Kidney epithelial cell (primary cell): ENCODE data around the gene ZNF213. TPM values are rescaled to one million over a fixed set of nuclear protein-coding genes. Genes with fewer than 3 reads are reported as not detected.
"Not testable (repeated sequence)": the region's sequence is repeated elsewhere in the genome, so short reads cannot be mapped to it uniquely, and the experiment has no call there.

ENCODE experiments used
- DNase-seq: peaks from one replicate; pipeline ENCODE4 v3.0.0-alpha.2; 2010; ENCODE audit warnings: low read depth
- H3K27me3 ChIP-seq: 2 replicates; pipeline ENCODE4 v1.6.0; 2011; ENCODE audit warnings: low read length; ENCODE audit not compliant: control insufficient read depth, insufficient read depth
- H3K36me3 ChIP-seq: 2 replicates; pipeline ENCODE4 v1.5.1; 2011; ENCODE audit warnings: low read length; ENCODE audit not compliant: control insufficient read depth, insufficient read depth
- H3K4me3 ChIP-seq: 2 replicates; pipeline ENCODE4 v1.5.1; 2011; ENCODE audit warnings: low read depth, mild to moderate bottlenecking, control low read depth, low read length
- CTCF ChIP-seq: IDR thresholded peaks from 2 replicates; pipeline ENCODE4 v1.5.1; 2011; ENCODE audit warnings: mild to moderate bottlenecking, moderate library complexity, low read length, control low read depth, inconsistent platforms; ENCODE audit not compliant: insufficient read depth, poor library complexity, severe bottlenecking
- total RNA-seq: library from RNA; depleted of rRNA; stranded (reverse); fragments of >200 nt; gene quantifications from 2 replicates; pipeline ENCODE4 v1.2.3, GENCODE V29; 2015

Gene ZNF213
- total RNA-seq, 1 donor from 2014 or later: 13.7 TPM

- Histone ChIP-seq H3K4me3 (no peak overlapping the region), H3K36me3 (no peaks in the 10 kb centered on the region), H3K27me3 (peaks cover 31% of the 10 kb centered on the region)
- no peak for DNase-seq
- TF ChIP-seq CTCF: no peak
These were observed 31.7 kb downstream of the ZNF213 start for GRCh38 chr16:3166505-3166886.

GRCh38 chr16:3168729-3169128, 33.9 kb downstream of the ZNF213 start:
- H3K4me3 ChIP-seq, DNase-seq: not testable (repeated sequence)
- H3K27me3 ChIP-seq: peaks cover 40% of the 10 kb centered on the region

GRCh38 chr16:3170440-3171180, 35.8 kb downstream of the ZNF213 start:
- no peak for DNase-seq
- TF ChIP-seq CTCF: no peak
- H3K36me3 ChIP-seq: no peaks in the 10 kb centered on the region
- H3K4me3 ChIP-seq: peak overlapping the region; percentile 1
- peaks cover 53% of the 10 kb centered on the region for H3K27me3 ChIP-seq

More at GRCh38 chr16:3168729-3169128, 33.9 kb downstream of the ZNF213 start:
- H3K36me3 ChIP-seq: not testable (repeated sequence)

GRCh38 chr16:3171181-3171854, 36.5 kb downstream of the ZNF213 start:
- no peaks in the 10 kb centered on the region for H3K36me3 ChIP-seq
- no peak for TF ChIP-seq CTCF
- H3K27me3 ChIP-seq: peaks cover 56% of the 10 kb centered on the region
- DNase-seq: no peak
- no peak overlapping the region for H3K4me3 ChIP-seq

- TF ChIP-seq CTCF: no peak
- H3K4me3 ChIP-seq: no peak overlapping the region
- no peaks in the 10 kb centered on the region for H3K36me3 ChIP-seq
- peaks cover 55% of the 10 kb centered on the region for H3K27me3 ChIP-seq
- no peak for DNase-seq
These were observed 37.2 kb downstream of the ZNF213 start for GRCh38 chr16:3171855-3172593.
